Left ventricle myocardium inferior (tissue), 1 donor: ENCODE data around the gene GRK6. TPM values are rescaled to one million over a fixed set of nuclear protein-coding genes. Genes with fewer than 3 reads are reported as not detected.
A peak's percentile ranks its signal among the peaks of the same experiment; 100 is the strongest.

Experiments
- DNase-seq: peaks from one replicate; pipeline ENCODE4 v3.0.0-alpha.2; 2020
- H3K27ac ChIP-seq: fragments of 200-600 bp; replicated peaks from 2 replicates; pipeline ENCODE4 v1.8.0; 2021
- H3K27me3 ChIP-seq: fragments of 200-600 bp; 2 replicates; pipeline ENCODE4 v1.8.0; 2021; ENCODE audit warnings: low read depth
- H3K36me3 ChIP-seq: fragments of 200-600 bp; 2 replicates; pipeline ENCODE4 v1.8.0; 2021
- H3K4me1 ChIP-seq: fragments of 200-600 bp; 2 replicates; pipeline ENCODE4 v1.8.0; 2021
- H3K4me3 ChIP-seq: fragments of 200-600 bp; 2 replicates; pipeline ENCODE4 v1.8.0; 2021; ENCODE audit warnings: mild to moderate bottlenecking, moderate library complexity
- H3K9me3 ChIP-seq: fragments of 200-600 bp; replicated peaks from 2 replicates; pipeline ENCODE4 v1.8.0; 2021
- intact Hi-C: fragments of 100-400 bp; cut with micrococcal nuclease; formaldehyde crosslinking; loops from one replicate; pipeline ENCODE4 v1.11.0; 2022
- total RNA-seq: library from RNA; stranded (reverse); fragmentation: NEBNext Ultra II Directional; extraction: Animal tissue kit (Norgen Biotek cat#: 25700); gene quantifications from one replicate; pipeline ENCODE4 v1.2.1, GENCODE V29; 2021
- TF ChIP-seq, protein P1 (sequence below): fragments of 200-600 bp; IDR thresholded peaks from 2 replicates; pipeline ENCODE4 v1.8.0; 2021; ENCODE audit warnings: antibody characterized with exemption, mild to moderate bottlenecking, borderline replicate concordance
- donor health status: DM: no; HTN: yes; CAD: no; lungs with severe emphysema.

The GRK6 gene
- total RNA-seq, 1 donor from 2014 or later: 15.6 TPM

DNA sequence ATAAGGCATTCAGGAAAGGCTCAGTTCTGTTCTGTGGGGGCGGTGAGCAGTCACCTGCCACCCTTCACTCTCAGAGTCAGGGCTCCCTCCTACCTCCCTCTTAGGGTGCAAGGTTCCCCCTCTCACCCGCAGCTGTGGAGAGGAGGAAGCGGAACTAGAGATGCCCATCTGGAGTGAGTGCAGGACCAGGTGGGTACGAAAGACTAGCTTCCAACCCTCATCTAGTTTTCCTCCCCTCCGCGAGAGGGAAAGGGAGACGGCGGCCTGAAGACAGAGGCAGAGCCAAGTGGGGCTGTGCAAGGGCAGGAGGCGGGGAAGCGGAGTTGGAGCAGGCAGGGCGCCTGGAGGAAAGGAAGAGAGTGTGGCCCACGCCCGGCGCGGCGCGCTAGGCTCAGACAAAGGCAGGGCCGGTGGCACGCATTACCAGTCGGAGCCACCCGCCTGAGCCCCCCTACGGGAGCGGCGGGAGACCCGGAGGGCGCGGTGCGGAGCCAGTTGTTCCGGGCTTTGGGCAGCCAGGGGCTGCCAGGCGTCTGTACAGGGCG is 27.4 kb downstream of the GRK6 start:
- Histone ChIP-seq H3K4me3 (peak overlapping the region; percentile 75), H3K36me3 (peaks cover 13% of the 10 kb centered on the region), H3K4me1 (peaks cover 50% of the 10 kb centered on the region), H3K27ac (peak overlapping the region; percentile 81), H3K9me3 (no peaks in the 10 kb centered on the region), H3K27me3 (peaks cover 42% of the 10 kb centered on the region)
- TF ChIP-seq, protein P1, sequence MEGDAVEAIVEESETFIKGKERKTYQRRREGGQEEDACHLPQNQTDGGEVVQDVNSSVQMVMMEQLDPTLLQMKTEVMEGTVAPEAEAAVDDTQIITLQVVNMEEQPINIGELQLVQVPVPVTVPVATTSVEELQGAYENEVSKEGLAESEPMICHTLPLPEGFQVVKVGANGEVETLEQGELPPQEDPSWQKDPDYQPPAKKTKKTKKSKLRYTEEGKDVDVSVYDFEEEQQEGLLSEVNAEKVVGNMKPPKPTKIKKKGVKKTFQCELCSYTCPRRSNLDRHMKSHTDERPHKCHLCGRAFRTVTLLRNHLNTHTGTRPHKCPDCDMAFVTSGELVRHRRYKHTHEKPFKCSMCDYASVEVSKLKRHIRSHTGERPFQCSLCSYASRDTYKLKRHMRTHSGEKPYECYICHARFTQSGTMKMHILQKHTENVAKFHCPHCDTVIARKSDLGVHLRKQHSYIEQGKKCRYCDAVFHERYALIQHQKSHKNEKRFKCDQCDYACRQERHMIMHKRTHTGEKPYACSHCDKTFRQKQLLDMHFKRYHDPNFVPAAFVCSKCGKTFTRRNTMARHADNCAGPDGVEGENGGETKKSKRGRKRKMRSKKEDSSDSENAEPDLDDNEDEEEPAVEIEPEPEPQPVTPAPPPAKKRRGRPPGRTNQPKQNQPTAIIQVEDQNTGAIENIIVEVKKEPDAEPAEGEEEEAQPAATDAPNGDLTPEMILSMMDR: no peak
- intact Hi-C loops: loop anchor here (5.0 to 10.0 kb wide), 2 partner anchors 52 to 139 kb away; partner anchors contain the start of genes MXD3 and PFN3
- no peak for DNase-seq

DNA sequence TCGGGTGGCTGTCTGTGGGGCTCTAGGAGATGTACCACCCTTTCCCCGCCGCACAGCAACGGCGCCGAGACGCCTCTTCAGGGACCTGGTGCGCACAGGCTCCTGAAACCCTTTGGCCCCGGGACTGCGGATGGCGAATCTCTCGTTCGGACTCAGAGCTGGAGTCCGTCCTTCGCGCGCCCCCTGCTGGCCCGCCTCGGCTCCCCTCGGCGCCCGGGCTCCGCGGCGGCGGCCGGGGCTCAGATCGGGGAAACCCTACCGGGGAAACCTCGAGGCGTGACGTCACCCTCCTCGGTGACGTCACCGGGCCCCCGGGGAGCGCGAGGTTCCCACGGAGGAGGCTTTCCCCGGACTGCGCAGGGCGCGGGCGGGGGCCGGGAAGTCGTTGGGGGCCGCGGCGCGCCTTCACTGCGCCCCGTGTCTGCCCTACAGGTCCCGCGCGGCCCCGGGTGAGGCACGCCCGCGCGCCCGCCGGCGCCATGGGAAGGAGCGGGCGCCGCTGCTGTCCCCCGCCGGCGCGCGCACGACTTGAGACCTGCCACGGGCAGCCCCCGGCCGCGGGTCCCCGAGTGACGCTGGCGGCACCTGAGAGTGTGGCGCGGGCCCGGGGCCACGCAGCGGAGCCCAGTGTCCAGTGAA is 28.0 kb downstream of the GRK6 start:
- H3K27ac ChIP-seq: peak overlapping the region; percentile 81
- H3K9me3 ChIP-seq: no peaks in the 10 kb centered on the region
- peaks cover 50% of the 10 kb centered on the region for H3K4me1 ChIP-seq
- TF ChIP-seq, protein P1: peak; percentile 92
- peaks cover 36% of the 10 kb centered on the region for H3K27me3 ChIP-seq
- H3K36me3 ChIP-seq: peaks cover 18% of the 10 kb centered on the region
- intact Hi-C loops: loop anchor here (5.0 to 10.0 kb wide), 2 partner anchors 52 to 140 kb away; partner anchors contain the start of genes MXD3 and PFN3
- DNase-seq: peak; percentile 91
- H3K4me3 ChIP-seq: peak overlapping the region; percentile 75

DNA sequence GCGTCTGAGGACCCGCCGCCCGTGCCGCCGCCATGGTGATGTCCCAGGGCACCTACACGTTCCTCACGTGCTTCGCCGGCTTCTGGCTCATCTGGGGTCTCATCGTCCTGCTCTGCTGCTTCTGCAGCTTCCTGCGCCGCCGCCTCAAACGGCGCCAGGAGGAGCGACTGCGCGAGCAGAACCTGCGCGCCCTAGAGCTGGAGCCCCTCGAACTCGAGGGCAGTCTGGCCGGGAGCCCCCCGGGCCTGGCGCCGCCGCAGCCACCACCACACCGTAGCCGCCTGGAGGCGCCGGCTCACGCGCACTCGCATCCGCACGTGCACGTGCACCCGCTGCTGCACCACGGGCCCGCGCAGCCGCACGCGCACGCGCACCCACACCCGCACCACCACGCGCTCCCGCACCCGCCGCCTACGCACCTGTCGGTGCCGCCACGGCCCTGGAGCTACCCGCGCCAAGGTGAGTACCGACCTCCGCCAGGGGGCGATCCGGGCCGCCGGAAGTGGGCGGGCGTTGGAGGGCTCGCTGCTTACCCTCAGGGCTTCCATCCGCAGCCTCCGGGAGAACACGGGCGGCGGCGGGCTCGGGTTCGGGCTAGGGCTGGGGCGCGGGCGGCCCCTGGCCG is 28.7 kb downstream of the GRK6 start:
- H3K27me3 ChIP-seq: peaks cover 29% of the 10 kb centered on the region
- H3K4me3 ChIP-seq: peak overlapping the region; percentile 75
- H3K4me1 ChIP-seq: peaks cover 52% of the 10 kb centered on the region
- intact Hi-C loops: loop anchor here (10.0 kb wide), 1 partner anchor 140 kb away; the partner anchor contains the start of gene MXD3
- no peaks in the 10 kb centered on the region for H3K9me3 ChIP-seq
- peak overlapping the region; percentile 81 for H3K27ac ChIP-seq
- TF ChIP-seq, protein P1: peak; percentile 78
- peaks cover 25% of the 10 kb centered on the region for H3K36me3 ChIP-seq
- DNase-seq: peak; percentile 80

DNA sequence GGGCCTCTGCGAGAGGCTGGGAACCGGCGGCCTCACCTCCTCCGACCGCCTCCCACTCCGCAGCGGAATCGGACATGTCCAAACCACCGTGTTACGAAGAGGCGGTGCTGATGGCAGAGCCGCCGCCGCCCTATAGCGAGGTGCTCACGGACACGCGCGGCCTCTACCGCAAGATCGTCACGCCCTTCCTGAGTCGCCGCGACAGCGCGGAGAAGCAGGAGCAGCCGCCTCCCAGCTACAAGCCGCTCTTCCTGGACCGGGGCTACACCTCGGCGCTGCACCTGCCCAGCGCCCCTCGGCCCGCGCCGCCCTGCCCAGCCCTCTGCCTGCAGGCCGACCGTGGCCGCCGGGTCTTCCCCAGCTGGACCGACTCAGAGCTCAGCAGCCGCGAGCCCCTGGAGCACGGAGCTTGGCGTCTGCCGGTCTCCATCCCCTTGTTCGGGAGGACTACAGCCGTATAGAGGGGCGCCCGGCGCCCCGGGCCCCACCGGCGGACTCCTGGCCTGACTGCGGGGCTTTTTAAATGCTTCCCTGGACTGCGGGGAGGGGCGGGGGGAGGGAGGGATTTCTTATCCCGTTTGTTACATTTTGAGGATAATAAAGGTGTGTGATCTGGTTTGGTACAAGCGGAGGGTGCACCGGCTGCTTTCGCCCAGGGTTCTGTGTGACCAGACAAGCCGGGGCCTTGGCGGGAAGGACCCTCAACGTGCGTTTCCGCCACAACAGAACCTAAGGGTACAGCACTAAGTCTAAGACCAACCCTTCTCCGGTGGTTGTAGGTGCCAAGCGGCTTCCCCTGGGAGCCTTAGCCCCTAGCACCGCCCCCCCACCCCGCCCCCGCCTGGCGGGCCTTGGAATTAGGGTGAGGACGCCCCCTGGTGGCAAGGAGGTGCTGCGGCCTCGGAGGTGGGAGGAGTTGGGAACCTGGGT is 29.4 kb downstream of the GRK6 start:
- peak; percentile 93 for DNase-seq
- TF ChIP-seq, protein P1: peak; percentile 92
- Histone ChIP-seq H3K36me3 (peaks cover 26% of the 10 kb centered on the region), H3K27me3 (peaks cover 22% of the 10 kb centered on the region), H3K9me3 (no peaks in the 10 kb centered on the region), H3K4me3 (peak overlapping the region; percentile 75), H3K27ac (peak overlapping the region; percentile 81), H3K4me1 (peaks cover 50% of the 10 kb centered on the region)
- intact Hi-C loops: loop anchor here (10.0 kb wide), 1 partner anchor 141 kb away; the partner anchor contains the start of gene MXD3

DNA sequence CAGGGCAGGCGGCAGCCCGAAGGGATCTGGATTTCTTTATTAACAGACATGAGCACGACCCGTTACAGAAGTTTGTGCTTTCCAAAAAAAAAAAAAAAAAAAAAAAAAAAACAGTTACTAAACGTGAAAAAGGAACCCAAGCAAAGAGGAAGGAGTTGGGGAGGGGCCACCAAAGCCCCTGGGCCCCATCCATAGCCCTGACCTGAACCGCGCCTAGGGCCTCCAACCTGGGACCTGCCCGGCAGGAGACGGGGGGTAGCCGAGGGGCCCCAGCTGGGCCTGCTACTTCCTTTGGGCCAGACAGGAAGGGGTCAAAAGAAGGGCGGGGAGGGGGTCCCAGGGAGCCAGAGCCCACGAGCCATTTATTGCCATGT is 30.1 kb downstream of the GRK6 start:
- TF ChIP-seq, protein P1: peak; percentile 43
- H3K4me3 ChIP-seq: peak overlapping the region; percentile 75
- intact Hi-C loops: loop anchor here (10.0 kb wide), 1 partner anchor 142 kb away; the partner anchor contains the start of gene MXD3
- H3K27ac ChIP-seq: peak overlapping the region; percentile 81
- no peak for DNase-seq
- H3K27me3 ChIP-seq: peaks cover 19% of the 10 kb centered on the region
- peaks cover 52% of the 10 kb centered on the region for H3K4me1 ChIP-seq
- H3K9me3 ChIP-seq: no peaks in the 10 kb centered on the region
- peaks cover 26% of the 10 kb centered on the region for H3K36me3 ChIP-seq
